KMS-11 (cell line): ENCODE data around the gene KCNQ1.

Experiments
- H2AFZ ChIP-seq: fragments of 200-600 bp; sonication (generic); 2 replicates; pipeline ENCODE4 v1.6.1; 2016; ENCODE audit warnings: antibody characterized with exemption, mixed run types, low read depth
- H3K27ac ChIP-seq: fragments of 200-600 bp; sonication (generic); 2 replicates; pipeline ENCODE4 v1.6.1; 2016; ENCODE audit warnings: mild to moderate bottlenecking, mixed run types
- H3K27me3 ChIP-seq: fragments of 200-600 bp; sonication (generic); 2 replicates; pipeline ENCODE4 v1.6.1; 2017; ENCODE audit warnings: mild to moderate bottlenecking, low read depth, mixed run types, moderate library complexity; ENCODE audit not compliant: insufficient read depth
- H3K36me3 ChIP-seq: fragments of 200-600 bp; sonication (generic); 2 replicates; pipeline ENCODE4 v1.6.1; 2017; ENCODE audit warnings: mild to moderate bottlenecking, mixed run types; ENCODE audit not compliant: insufficient read depth
- H3K4me1 ChIP-seq: fragments of 200-600 bp; sonication (generic); 2 replicates; pipeline ENCODE4 v1.6.1; 2016; ENCODE audit warnings: mild to moderate bottlenecking, low read depth, mixed run types; ENCODE audit not compliant: poor library complexity, severe bottlenecking
- H3K4me2 ChIP-seq: fragments of 200-600 bp; sonication (generic); 2 replicates; pipeline ENCODE4 v1.7.0; 2016; ENCODE audit warnings: mild to moderate bottlenecking, mixed run types
- H3K4me3 ChIP-seq: fragments of 200-600 bp; sonication (generic); IDR thresholded peaks from 2 replicates; pipeline ENCODE4 v1.6.1; 2017; ENCODE audit warnings: low read depth, low read length, mixed read lengths; ENCODE audit not compliant: insufficient read depth
- H3K79me2 ChIP-seq: fragments of 200-600 bp; sonication (generic); 2 replicates; pipeline ENCODE4 v1.6.1; 2016; ENCODE audit warnings: low read depth, mixed run types; ENCODE audit not compliant: insufficient read depth
- H3K9ac ChIP-seq: fragments of 200-600 bp; sonication (generic); 2 replicates; pipeline ENCODE4 v1.6.1; 2016; ENCODE audit warnings: mild to moderate bottlenecking, mixed run types
- H4K20me1 ChIP-seq: fragments of 200-600 bp; sonication (generic); 2 replicates; pipeline ENCODE4 v1.6.1; 2016; ENCODE audit warnings: mild to moderate bottlenecking, mixed run types; ENCODE audit not compliant: insufficient read depth
- TF ChIP-seq, protein P1 (sequence below): fragments of 200-600 bp; sonication (generic); conservative IDR thresholded peaks from 2 replicates; pipeline ENCODE4 v1.6.1; 2017; ENCODE audit warnings: low read depth, mild to moderate bottlenecking, antibody characterized with exemption, low read length, moderate library complexity, mixed read lengths

KCNQ1 gene

DNA sequence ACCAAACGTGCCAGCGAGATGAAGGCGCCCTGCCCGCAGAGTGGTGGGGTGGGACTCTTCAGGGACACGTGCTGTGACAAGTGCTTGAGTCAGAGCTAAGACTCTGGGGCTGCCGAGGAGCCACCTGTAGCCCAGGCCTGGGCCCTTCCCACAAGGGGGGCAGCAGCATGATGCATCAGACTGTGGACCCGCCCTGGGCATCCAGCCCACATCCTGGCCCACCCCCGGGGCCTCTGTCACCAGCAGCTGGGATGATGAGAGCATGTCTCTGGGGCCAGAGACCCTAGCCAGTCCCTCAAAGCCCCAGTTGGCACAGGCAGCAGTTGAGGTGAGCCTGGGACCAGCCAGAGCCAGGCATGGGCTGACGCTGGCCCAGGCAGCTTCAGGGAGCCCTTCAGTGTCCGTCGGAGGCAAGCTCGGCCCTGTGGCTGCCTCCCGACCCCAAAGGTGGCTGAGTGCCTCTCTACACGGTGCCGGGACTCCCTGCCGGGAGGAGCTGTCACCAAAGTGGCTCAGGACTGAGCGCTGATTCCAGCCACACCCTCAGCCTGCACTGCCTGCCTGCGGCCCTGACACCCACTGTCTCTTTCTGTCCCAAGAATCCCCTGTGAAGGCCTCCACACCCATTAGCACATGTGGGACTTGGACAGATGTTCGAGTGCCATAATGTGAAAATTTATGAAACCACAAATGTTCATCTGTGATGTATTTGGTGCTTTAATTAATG, 399.5 kb downstream of the KCNQ1 start:
- H3K27me3 ChIP-seq = no peaks in the 10 kb centered on the region
- no peaks in the 10 kb centered on the region for H3K36me3 ChIP-seq
- no peak overlapping the region for H2AFZ ChIP-seq
- H3K4me3 ChIP-seq = no peak overlapping the region
- no peaks in the 10 kb centered on the region for H3K79me2 ChIP-seq
- H3K9ac ChIP-seq = no peak overlapping the region
- no peaks in the 10 kb centered on the region for H4K20me1 ChIP-seq
- TF ChIP-seq, protein P1, sequence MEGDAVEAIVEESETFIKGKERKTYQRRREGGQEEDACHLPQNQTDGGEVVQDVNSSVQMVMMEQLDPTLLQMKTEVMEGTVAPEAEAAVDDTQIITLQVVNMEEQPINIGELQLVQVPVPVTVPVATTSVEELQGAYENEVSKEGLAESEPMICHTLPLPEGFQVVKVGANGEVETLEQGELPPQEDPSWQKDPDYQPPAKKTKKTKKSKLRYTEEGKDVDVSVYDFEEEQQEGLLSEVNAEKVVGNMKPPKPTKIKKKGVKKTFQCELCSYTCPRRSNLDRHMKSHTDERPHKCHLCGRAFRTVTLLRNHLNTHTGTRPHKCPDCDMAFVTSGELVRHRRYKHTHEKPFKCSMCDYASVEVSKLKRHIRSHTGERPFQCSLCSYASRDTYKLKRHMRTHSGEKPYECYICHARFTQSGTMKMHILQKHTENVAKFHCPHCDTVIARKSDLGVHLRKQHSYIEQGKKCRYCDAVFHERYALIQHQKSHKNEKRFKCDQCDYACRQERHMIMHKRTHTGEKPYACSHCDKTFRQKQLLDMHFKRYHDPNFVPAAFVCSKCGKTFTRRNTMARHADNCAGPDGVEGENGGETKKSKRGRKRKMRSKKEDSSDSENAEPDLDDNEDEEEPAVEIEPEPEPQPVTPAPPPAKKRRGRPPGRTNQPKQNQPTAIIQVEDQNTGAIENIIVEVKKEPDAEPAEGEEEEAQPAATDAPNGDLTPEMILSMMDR = no peak
- H3K4me1 ChIP-seq = no peaks in the 10 kb centered on the region
- no peak overlapping the region for H3K27ac ChIP-seq
- no peak overlapping the region for H3K4me2 ChIP-seq

DNA sequence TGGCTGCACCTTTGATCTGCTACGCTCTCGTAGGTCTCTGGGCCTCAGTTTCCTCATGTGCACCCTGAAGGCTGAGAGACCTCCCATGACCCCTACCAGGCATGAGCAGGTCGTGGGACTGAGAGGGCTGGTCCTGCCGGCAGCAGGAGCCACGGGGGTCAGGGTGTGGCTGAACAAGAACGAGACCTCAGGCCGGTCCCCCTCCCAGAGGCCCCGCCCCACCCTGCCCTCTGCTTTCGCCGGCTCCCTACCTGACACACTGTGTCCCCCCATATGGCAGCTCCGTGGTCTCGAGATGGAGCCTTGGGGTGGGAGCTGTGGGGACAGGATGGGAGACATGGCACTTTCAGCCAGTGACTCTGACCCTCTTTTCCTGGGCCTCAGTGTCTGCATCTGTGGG, 400.2 kb downstream of the KCNQ1 start:
- H2AFZ ChIP-seq = no peak overlapping the region
- H3K4me2 ChIP-seq = no peak overlapping the region
- TF ChIP-seq, protein P1 = no peak
- H3K4me3 ChIP-seq = no peak overlapping the region
- H3K27me3 ChIP-seq = no peaks in the 10 kb centered on the region
- no peak overlapping the region for H3K27ac ChIP-seq
- H4K20me1 ChIP-seq = no peaks in the 10 kb centered on the region
- H3K9ac ChIP-seq = no peak overlapping the region
- no peaks in the 10 kb centered on the region for H3K4me1 ChIP-seq
- no peaks in the 10 kb centered on the region for H3K79me2 ChIP-seq
- H3K36me3 ChIP-seq = no peaks in the 10 kb centered on the region

DNA sequence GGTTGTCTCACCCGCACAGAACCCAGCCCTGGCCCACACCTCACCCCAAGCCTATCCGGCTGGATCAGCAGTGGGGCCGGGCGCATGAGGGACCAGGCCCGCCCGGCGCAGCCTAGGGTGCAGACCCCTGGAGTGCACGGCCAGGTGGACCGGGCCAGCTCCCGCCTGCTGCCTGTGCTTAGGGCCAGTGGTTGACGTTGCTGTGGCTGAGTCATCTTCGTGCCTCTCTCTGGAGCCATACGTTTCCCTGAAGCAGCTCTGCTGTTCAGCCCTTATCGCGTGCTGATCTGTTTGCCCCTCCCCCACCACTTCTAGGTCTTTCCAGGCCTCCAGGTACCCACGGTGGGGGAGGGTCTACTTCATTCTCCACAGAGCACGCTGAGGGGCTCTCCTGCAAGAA, 401.2 kb downstream of the KCNQ1 start:
- Histone ChIP-seq H4K20me1 (no peaks in the 10 kb centered on the region), H3K27ac (no peak overlapping the region), H3K4me1 (no peaks in the 10 kb centered on the region), H3K9ac (no peak overlapping the region), H3K4me2 (no peak overlapping the region), H3K4me3 (no peak overlapping the region), H3K27me3 (no peaks in the 10 kb centered on the region), H2AFZ (no peak overlapping the region), H3K79me2 (no peaks in the 10 kb centered on the region), H3K36me3 (no peaks in the 10 kb centered on the region)
- TF ChIP-seq, protein P1 = no peak

DNA sequence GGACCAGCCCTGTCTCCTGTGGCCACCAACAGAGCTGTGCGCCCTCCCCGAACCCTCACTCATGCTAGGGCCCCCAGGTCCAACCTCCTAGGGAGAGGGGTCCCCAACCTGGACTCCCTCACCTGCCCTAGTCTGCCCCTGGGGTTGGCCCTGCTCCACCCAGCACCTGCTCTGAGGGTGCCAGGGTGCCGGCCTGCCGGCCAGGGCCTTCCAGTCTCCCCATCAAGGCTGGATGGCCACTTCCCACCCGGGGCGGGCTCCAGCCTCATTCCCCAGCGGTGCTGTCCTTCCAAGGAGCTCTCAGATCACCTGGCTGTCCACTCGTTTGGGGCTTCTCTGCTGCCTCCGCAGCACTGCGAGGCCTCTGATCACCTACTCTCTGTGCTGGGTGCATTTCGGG, 401.7 kb downstream of the KCNQ1 start:
- Histone ChIP-seq H3K4me1 (no peaks in the 10 kb centered on the region), H3K9ac (no peak overlapping the region), H3K36me3 (no peaks in the 10 kb centered on the region), H3K4me2 (no peak overlapping the region), H3K27me3 (no peaks in the 10 kb centered on the region), H3K27ac (no peak overlapping the region), H4K20me1 (no peaks in the 10 kb centered on the region), H3K4me3 (no peak overlapping the region), H3K79me2 (no peaks in the 10 kb centered on the region), H2AFZ (no peak overlapping the region)
- TF ChIP-seq, protein P1 = no peak
